HL-60 (cell line): Measurements from ENCODE around the gene GPR119.

Experiments used
- CTCF ChIP-seq: IDR thresholded peaks from one replicate; pipeline ENCODE4 v1.5.1; 2011; ENCODE audit warnings: low read length, control low read depth, inconsistent platforms; ENCODE audit not compliant: insufficient read depth
- POLR2AphosphoS5 ChIP-seq: IDR thresholded peaks from 2 replicates; pipeline ENCODE4 v1.6.1; 2012; ENCODE audit warnings: low read depth
- SPI1 ChIP-seq: IDR thresholded peaks from 2 replicates; pipeline ENCODE4 v1.6.1; 2012; ENCODE audit warnings: low read depth, mild to moderate bottlenecking, borderline replicate concordance
- TF ChIP-seq, protein P1 (sequence below): IDR thresholded peaks from 2 replicates; pipeline ENCODE4 v1.6.1; 2012; ENCODE audit warnings: low read depth; ENCODE audit not compliant: insufficient replicate concordance

DNA sequence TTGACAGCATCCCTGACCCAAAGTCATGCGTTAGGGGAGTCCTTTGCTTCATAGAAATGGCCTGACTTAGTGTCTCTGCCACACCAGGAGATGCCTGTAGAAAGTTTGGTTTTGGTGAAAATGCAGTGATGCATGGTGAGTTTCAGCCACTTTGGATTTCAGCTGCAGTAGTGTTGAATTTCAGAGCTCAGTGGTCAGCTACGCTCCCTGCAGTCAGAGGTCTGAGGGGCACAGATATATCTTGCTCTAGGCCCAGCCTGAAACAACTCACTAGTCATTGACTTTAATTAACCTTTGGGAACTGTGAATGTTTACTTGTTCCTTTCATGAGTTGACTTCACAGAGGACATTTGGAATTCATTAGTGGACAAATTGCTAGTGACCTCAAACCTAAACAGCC lies 33.8 kb upstream of the GPR119 start:
- TF ChIP-seq CTCF, result no peak
- TF ChIP-seq, protein P1, sequence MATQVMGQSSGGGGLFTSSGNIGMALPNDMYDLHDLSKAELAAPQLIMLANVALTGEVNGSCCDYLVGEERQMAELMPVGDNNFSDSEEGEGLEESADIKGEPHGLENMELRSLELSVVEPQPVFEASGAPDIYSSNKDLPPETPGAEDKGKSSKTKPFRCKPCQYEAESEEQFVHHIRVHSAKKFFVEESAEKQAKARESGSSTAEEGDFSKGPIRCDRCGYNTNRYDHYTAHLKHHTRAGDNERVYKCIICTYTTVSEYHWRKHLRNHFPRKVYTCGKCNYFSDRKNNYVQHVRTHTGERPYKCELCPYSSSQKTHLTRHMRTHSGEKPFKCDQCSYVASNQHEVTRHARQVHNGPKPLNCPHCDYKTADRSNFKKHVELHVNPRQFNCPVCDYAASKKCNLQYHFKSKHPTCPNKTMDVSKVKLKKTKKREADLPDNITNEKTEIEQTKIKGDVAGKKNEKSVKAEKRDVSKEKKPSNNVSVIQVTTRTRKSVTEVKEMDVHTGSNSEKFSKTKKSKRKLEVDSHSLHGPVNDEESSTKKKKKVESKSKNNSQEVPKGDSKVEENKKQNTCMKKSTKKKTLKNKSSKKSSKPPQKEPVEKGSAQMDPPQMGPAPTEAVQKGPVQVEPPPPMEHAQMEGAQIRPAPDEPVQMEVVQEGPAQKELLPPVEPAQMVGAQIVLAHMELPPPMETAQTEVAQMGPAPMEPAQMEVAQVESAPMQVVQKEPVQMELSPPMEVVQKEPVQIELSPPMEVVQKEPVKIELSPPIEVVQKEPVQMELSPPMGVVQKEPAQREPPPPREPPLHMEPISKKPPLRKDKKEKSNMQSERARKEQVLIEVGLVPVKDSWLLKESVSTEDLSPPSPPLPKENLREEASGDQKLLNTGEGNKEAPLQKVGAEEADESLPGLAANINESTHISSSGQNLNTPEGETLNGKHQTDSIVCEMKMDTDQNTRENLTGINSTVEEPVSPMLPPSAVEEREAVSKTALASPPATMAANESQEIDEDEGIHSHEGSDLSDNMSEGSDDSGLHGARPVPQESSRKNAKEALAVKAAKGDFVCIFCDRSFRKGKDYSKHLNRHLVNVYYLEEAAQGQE, result no peak
- TF ChIP-seq POLR2AphosphoS5, result no peak
- no peak for TF ChIP-seq SPI1
